ENCODE results near the gene MAEA. TPM values are rescaled to one million over a fixed set of nuclear protein-coding genes. Genes with fewer than 3 reads are reported as not detected.

The MAEA gene
- total and polyA plus RNA-seq, 4 donors: 20.9 to 33.9 (median 29.8) TPM

GRCh38 chr4:1240721-1241465, 48.8 kb upstream of the MAEA start:
- Histone ChIP-seq H3K27ac (ENCODE audit: low read depth in 1 of 2, low read length in 2 of 2) (no peak overlapping the region), H3K9me3 (ENCODE audit: control insufficient read depth in 4 of 4, low read length in 3 of 4) (no peaks in the 10 kb centered on the region), H3K4me3 (ENCODE audit: low read depth in 1 of 3, low read length in 3 of 3) (no peak overlapping the region), H3K36me3 (ENCODE audit: control insufficient read depth in 4 of 4, insufficient read depth in 3 of 4, low read depth in 1 of 4, low read length in 3 of 4) (peaks cover 10 to 40% (median 21%) of the 10 kb centered on the region in 4 donors), H3K4me1 (ENCODE audit: control insufficient read depth in 4 of 4, insufficient read depth in 4 of 4, low read length in 3 of 4) (peaks cover 33 to 53% (median 48%) of the 10 kb centered on the region in 4 donors), H3K27me3 (ENCODE audit: control insufficient read depth in 4 of 4, insufficient read depth in 4 of 4, low read length in 3 of 4) (no peaks in the 10 kb centered on the region), H3K9ac (ENCODE audit: low read depth in 1 of 2, low read length in 2 of 2) (no peak overlapping the region)
- no peak for DNase-seq (ENCODE audit: low spot score)
- WGBS: 82% methylated on average over 37 of the region's 37 CpGs
- TF ChIP-seq HNF4G (IDR thresholded peaks at IDR 0.05) (no peak), EGR1 (IDR thresholded peaks at IDR 0.05; ENCODE audit: low read depth in 2 of 2) (no peak), CTCF (IDR thresholded peaks at IDR 0.05; ENCODE audit: low read depth, low read length, missing input control) (no peak), RXRA (IDR thresholded peaks at IDR 0.05) (no peak), RAD21 (IDR thresholded peaks at IDR 0.05) (no peak), ZBTB33 (IDR thresholded peaks at IDR 0.05) (no peak), REST (IDR thresholded peaks at IDR 0.05) (no peak), FOXA2 (IDR thresholded peaks at IDR 0.05) (no peak), TAF1 (conservative IDR thresholded peaks at IDR 0.05) (no peak), SP1 (IDR thresholded peaks at IDR 0.05) (no peak), GABPA (IDR thresholded peaks at IDR 0.05 in 1 of 2, conservative IDR thresholded peaks at IDR 0.05 in 1 of 2) (no peak), HNF4A (conservative IDR thresholded peaks at IDR 0.05) (no peak), JUND (IDR thresholded peaks at IDR 0.05) (no peak), ATF3 (IDR thresholded peaks at IDR 0.05) (no peak)

- peak overlapping the region; percentile 43 to 56 for H3K27ac ChIP-seq (ENCODE audit: low read depth in 1 of 2, low read length in 2 of 2)
- H3K36me3 ChIP-seq (ENCODE audit: control insufficient read depth in 4 of 4, insufficient read depth in 3 of 4, low read depth in 1 of 4, low read length in 3 of 4): peaks cover 10 to 35% (median 18%) of the 10 kb centered on the region in 4 donors
- no peaks in the 10 kb centered on the region for H3K9me3 ChIP-seq (ENCODE audit: control insufficient read depth in 4 of 4, low read length in 3 of 4)
- TF ChIP-seq JUND (IDR thresholded peaks at IDR 0.05) (no peak), FOXA1 (IDR thresholded peaks at IDR 0.05) (no peak), ATF3 (IDR thresholded peaks at IDR 0.05) (no peak), SP1 (IDR thresholded peaks at IDR 0.05) (no peak), HNF4A (conservative IDR thresholded peaks at IDR 0.05) (peak; percentile 48 to 79)
- H3K4me1 ChIP-seq (ENCODE audit: control insufficient read depth in 4 of 4, insufficient read depth in 4 of 4, low read length in 3 of 4): peaks cover 36 to 59% (median 55%) of the 10 kb centered on the region in 4 donors
- H3K4me3 ChIP-seq (ENCODE audit: low read depth in 1 of 3, low read length in 3 of 3): no peak overlapping the region
- WGBS: 45% methylated on average over 21 of the region's 21 CpGs
- no peaks in the 10 kb centered on the region for H3K27me3 ChIP-seq (ENCODE audit: control insufficient read depth in 4 of 4, insufficient read depth in 4 of 4, low read length in 3 of 4)
- no peak for DNase-seq (ENCODE audit: low spot score)
- no peak overlapping the region for H3K9ac ChIP-seq (ENCODE audit: low read depth in 1 of 2, low read length in 2 of 2)
These were observed 48.2 kb upstream of the MAEA start for GRCh38 chr4:1241466-1241935.

All from liver (tissue), 9 donors.